Measurements from ENCODE around the gene FILIP1L. TPM values are rescaled to one million over a fixed set of nuclear protein-coding genes. Genes with fewer than 3 reads are reported as not detected.

The FILIP1L gene
- total RNA-seq, 1 experiment from 2014 or later = 4.3 TPM

- POLR2A ChIA-PET (ENCODE audit: low non-redundant PET) = no interaction called here
- intact Hi-C loops (cut with micrococcal nuclease; ENCODE audit: unreplicated experiment) = no loop called here
Observed at GRCh38 chr3:99948467-99949089, 165.7 kb downstream of the FILIP1L start.

DNA sequence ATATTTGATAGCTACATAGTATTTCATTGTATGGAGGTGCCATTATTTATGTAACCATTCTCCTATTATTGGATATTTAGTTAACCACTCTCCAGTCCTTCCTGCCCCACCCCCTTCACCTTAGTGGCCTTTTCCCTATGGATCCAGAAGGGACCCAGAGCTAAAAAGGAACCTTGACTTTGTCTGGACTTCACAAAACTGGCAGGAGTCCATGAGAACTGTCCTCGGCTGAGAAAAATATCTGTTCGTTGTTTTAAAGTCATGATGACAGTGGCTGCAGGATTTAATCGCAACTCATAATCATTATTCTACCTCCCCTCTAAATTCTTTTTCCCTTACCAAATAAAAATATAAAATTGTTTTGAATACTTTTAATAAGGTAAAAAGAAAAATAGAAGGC is 166.9 kb downstream of the FILIP1L start:
- ChIA-PET CTCF (no interaction called here), POLR2A (ENCODE audit: low non-redundant PET) (no interaction called here)
- Histone ChIP-seq H3K27ac (ENCODE audit: low read depth, low read length, poor library complexity, severe bottlenecking) (no peak overlapping the region), H3K4me1 (ENCODE audit: insufficient read depth, low read length, poor library complexity, severe bottlenecking) (peaks cover 12% of the 10 kb centered on the region), H3K4me3 (ENCODE audit: low read depth, low read length, poor library complexity, severe bottlenecking) (no peak overlapping the region), H3K9me3 (ENCODE audit: low read depth, low read length, poor library complexity, severe bottlenecking) (no peaks in the 10 kb centered on the region), H3K27me3 (replicated peaks; ENCODE audit: insufficient read depth, low read depth, low read length, poor library complexity) (no peaks in the 10 kb centered on the region), H3K36me3 (ENCODE audit: insufficient read depth, low read length, poor library complexity, severe bottlenecking) (no peaks in the 10 kb centered on the region)
- intact Hi-C loops (cut with micrococcal nuclease; ENCODE audit: unreplicated experiment) = no loop called here
- TF ChIP-seq CTCF (conservative IDR thresholded peaks at IDR 0.05; ENCODE audit: low read depth, low read length) = no peak
- TF ChIP-seq EZH2 (IDR thresholded peaks at IDR 0.05; ENCODE audit: borderline replicate concordance, low read depth, low read length, poor library complexity, severe bottlenecking) = no peak
- no peak for DNase-seq (ENCODE audit: low spot score)
- BruUV-seq (replicated peaks) = no TSS peak

More at GRCh38 chr3:99948467-99949089, 165.7 kb downstream of the FILIP1L start:
- no peak overlapping the region for H3K27ac ChIP-seq (ENCODE audit: low read depth, low read length, poor library complexity, severe bottlenecking)
- CTCF ChIA-PET = interaction anchor here (0.6 kb wide), 1 partner anchor 1622 kb away, joined by 3 read pairs; no protein-coding TSS in a partner anchor
- DNase-seq (ENCODE audit: low spot score) = no peak
- H3K36me3 ChIP-seq (ENCODE audit: insufficient read depth, low read length, poor library complexity, severe bottlenecking) = no peaks in the 10 kb centered on the region
- no peak overlapping the region for H3K4me3 ChIP-seq (ENCODE audit: low read depth, low read length, poor library complexity, severe bottlenecking)
- peaks cover 12% of the 10 kb centered on the region for H3K4me1 ChIP-seq (ENCODE audit: insufficient read depth, low read length, poor library complexity, severe bottlenecking)
- H3K9me3 ChIP-seq (ENCODE audit: low read depth, low read length, poor library complexity, severe bottlenecking) = no peaks in the 10 kb centered on the region
- no peaks in the 10 kb centered on the region for H3K27me3 ChIP-seq (replicated peaks; ENCODE audit: insufficient read depth, low read depth, low read length, poor library complexity)
- BruUV-seq (replicated peaks) = no TSS peak
- TF ChIP-seq EZH2 (IDR thresholded peaks at IDR 0.05; ENCODE audit: borderline replicate concordance, low read depth, low read length, poor library complexity, severe bottlenecking) (no peak), CTCF (conservative IDR thresholded peaks at IDR 0.05; ENCODE audit: low read depth, low read length) (no peak)

GRCh38 chr3:99945328-99945995 is 168.8 kb downstream of the FILIP1L start:
- no peak overlapping the region for H3K4me3 ChIP-seq (ENCODE audit: low read depth, low read length, poor library complexity, severe bottlenecking)
- no peaks in the 10 kb centered on the region for H3K27me3 ChIP-seq (replicated peaks; ENCODE audit: insufficient read depth, low read depth, low read length, poor library complexity)
- no peaks in the 10 kb centered on the region for H3K36me3 ChIP-seq (ENCODE audit: insufficient read depth, low read length, poor library complexity, severe bottlenecking)
- DNase-seq (ENCODE audit: low spot score) = no peak
- no TSS peak for BruUV-seq (replicated peaks)
- TF ChIP-seq CTCF (conservative IDR thresholded peaks at IDR 0.05; ENCODE audit: low read depth, low read length) (no peak), EZH2 (IDR thresholded peaks at IDR 0.05; ENCODE audit: borderline replicate concordance, low read depth, low read length, poor library complexity, severe bottlenecking) (no peak)
- CTCF ChIA-PET = no interaction called here
- H3K4me1 ChIP-seq (ENCODE audit: insufficient read depth, low read length, poor library complexity, severe bottlenecking) = peaks cover 9% of the 10 kb centered on the region
- H3K9me3 ChIP-seq (ENCODE audit: low read depth, low read length, poor library complexity, severe bottlenecking) = no peaks in the 10 kb centered on the region
- no peak overlapping the region for H3K27ac ChIP-seq (ENCODE audit: low read depth, low read length, poor library complexity, severe bottlenecking)
- intact Hi-C loops (cut with micrococcal nuclease; ENCODE audit: unreplicated experiment) = no loop called here
- POLR2A ChIA-PET (ENCODE audit: low non-redundant PET) = interaction anchor here (0.5 kb wide), 1 partner anchor 99 kb away, joined by 3 read pairs; no protein-coding TSS in a partner anchor
